OCI-LY1 (cell line): Measurements from ENCODE around the gene TMPRSS13.

ENCODE experiments used
- H2AFZ ChIP-seq: fragments of 200-600 bp; sonication (generic), shearing (Covaris generic); 2 replicates; pipeline ENCODE4 v1.6.0; 2014; ENCODE audit warnings: antibody characterized with exemption, mild to moderate bottlenecking, low read length
- H3F3A ChIP-seq: fragments of 200-600 bp; sonication (generic), shearing (Covaris generic); 2 replicates; pipeline ENCODE4 v1.6.0; 2014; ENCODE audit warnings: mild to moderate bottlenecking, antibody characterized with exemption, low read length, moderate library complexity; ENCODE audit not compliant: insufficient read depth
- H3K27ac ChIP-seq: fragments of 200-600 bp; sonication (generic); 2 replicates; pipeline ENCODE4 v1.5.1; 2014; ENCODE audit warnings: low read length, mixed run types, mild to moderate bottlenecking, low read depth; ENCODE audit not compliant: poor library complexity, severe bottlenecking
- H3K27me3 ChIP-seq: fragments of 200-600 bp; sonication (generic); 2 replicates; pipeline ENCODE4 v1.6.0; 2014; ENCODE audit warnings: antibody characterized with exemption, mild to moderate bottlenecking, low read length, moderate library complexity; ENCODE audit not compliant: insufficient read depth
- H3K36me3 ChIP-seq: fragments of 200-600 bp; sonication (generic); 2 replicates; pipeline ENCODE4 v1.6.1; 2014; ENCODE audit warnings: mild to moderate bottlenecking, antibody characterized with exemption, low read length, moderate library complexity, mixed read lengths; ENCODE audit not compliant: insufficient read depth
- H3K4me1 ChIP-seq: fragments of 200-600 bp; sonication (generic); 2 replicates; pipeline ENCODE4 v1.5.1; 2014; ENCODE audit warnings: mild to moderate bottlenecking, low read length, moderate library complexity; ENCODE audit not compliant: insufficient read depth, severe bottlenecking
- H3K4me2 ChIP-seq: fragments of 200-600 bp; sonication (generic), shearing (Covaris generic); 2 replicates; pipeline ENCODE4 v1.6.1; 2014; ENCODE audit warnings: low read length
- H3K4me3 ChIP-seq: fragments of 200-600 bp; sonication (generic); 2 replicates; pipeline ENCODE4 v1.5.1; 2014; ENCODE audit warnings: low read length, low read depth, mild to moderate bottlenecking, mixed read lengths; ENCODE audit not compliant: poor library complexity, severe bottlenecking
- H3K79me2 ChIP-seq: fragments of 200-600 bp; shearing (Covaris generic); 2 replicates; pipeline ENCODE4 v1.6.1; 2016; ENCODE audit warnings: mixed run types, low read length, mixed read lengths; ENCODE audit not compliant: insufficient read depth
- H3K9ac ChIP-seq: fragments of 200-600 bp; sonication (generic), shearing (Covaris generic); 2 replicates; pipeline ENCODE4 v1.6.1; 2014; ENCODE audit warnings: mild to moderate bottlenecking, low read length, mixed read lengths
- H3K9me2 ChIP-seq: fragments of 200-600 bp; sonication (generic), shearing (Covaris generic); 2 replicates; pipeline ENCODE4 v1.6.1; 2014; ENCODE audit warnings: low read depth, mild to moderate bottlenecking, low read length, mixed read lengths
- H3K9me3 ChIP-seq: fragments of 200-600 bp; shearing (Covaris generic); 2 replicates; pipeline ENCODE4 v1.6.1; 2014; ENCODE audit warnings: low read length, mixed read lengths
- H4K20me1 ChIP-seq: fragments of 200-600 bp; sonication (generic), shearing (Covaris generic); 2 replicates; pipeline ENCODE4 v1.6.0; 2016; ENCODE audit warnings: mild to moderate bottlenecking, low read length; ENCODE audit not compliant: insufficient read depth
- CTCF ChIP-seq: fragments of 200-600 bp; sonication (generic), shearing (Covaris generic); IDR thresholded peaks from 2 replicates; pipeline ENCODE4 v1.5.1; 2017; ENCODE audit warnings: mild to moderate bottlenecking, antibody characterized with exemption, low read length, moderate library complexity, mixed read lengths
- EZH2 ChIP-seq: fragments of 200-600 bp; sonication (generic), shearing (Covaris generic); IDR thresholded peaks from 2 replicates; pipeline ENCODE4 v1.8.0; 2017; ENCODE audit warnings: borderline replicate concordance, mixed run types, mild to moderate bottlenecking, antibody characterized with exemption, low read length, moderate library complexity, mixed read lengths

TMPRSS13 gene

GRCh38 chr11:117932426-117932825 is 3.2 kb upstream of the TMPRSS13 start:
- no peaks in the 10 kb centered on the region for H3K9me2 ChIP-seq
- no peaks in the 10 kb centered on the region for H4K20me1 ChIP-seq
- H3K27ac ChIP-seq: no peak overlapping the region
- H3K79me2 ChIP-seq: no peaks in the 10 kb centered on the region
- no peak overlapping the region for H3K4me2 ChIP-seq
- H3F3A ChIP-seq: no peaks in the 10 kb centered on the region
- H3K27me3 ChIP-seq: 0 out of 2 replicates have a peak, but pooled peaks cover 3% of the 10 kb centered on the region
- H3K36me3 ChIP-seq: no peaks in the 10 kb centered on the region
- H3K9me3 ChIP-seq: no peaks in the 10 kb centered on the region
- no peak overlapping the region for H3K9ac ChIP-seq
- H3K4me1 ChIP-seq: peaks cover 46% of the 10 kb centered on the region
- no peak overlapping the region for H3K4me3 ChIP-seq
- TF ChIP-seq CTCF (no peak), EZH2 (no peak)
- H2AFZ ChIP-seq: no peak overlapping the region

GRCh38 chr11:117931971-117932370 is 2.8 kb upstream of the TMPRSS13 start:
- Histone ChIP-seq H3K27ac (peak overlapping the region; percentile 67), H3K4me3 (no peak overlapping the region), H3K9me2 (no peaks in the 10 kb centered on the region), H3K4me1 (peaks cover 44% of the 10 kb centered on the region), H2AFZ (no peak overlapping the region), H3K9me3 (no peaks in the 10 kb centered on the region), H3F3A (no peaks in the 10 kb centered on the region), H3K9ac (no peak overlapping the region), H3K36me3 (no peaks in the 10 kb centered on the region), H3K79me2 (no peaks in the 10 kb centered on the region), H4K20me1 (no peaks in the 10 kb centered on the region), H3K4me2 (no peak overlapping the region), H3K27me3 (0 out of 2 replicates have a peak, but pooled peaks cover 3% of the 10 kb centered on the region)
- TF ChIP-seq CTCF (no peak), EZH2 (no peak)

- Histone ChIP-seq H3K4me3 (no peak overlapping the region), H3K4me2 (no peak overlapping the region), H3K9me2 (no peaks in the 10 kb centered on the region), H3K27ac (peak overlapping the region; percentile 67), H3K36me3 (no peaks in the 10 kb centered on the region), H3K9me3 (no peaks in the 10 kb centered on the region), H2AFZ (no peak overlapping the region), H3F3A (no peaks in the 10 kb centered on the region), H3K27me3 (0 out of 2 replicates have a peak, but pooled peaks cover 3% of the 10 kb centered on the region), H4K20me1 (no peaks in the 10 kb centered on the region), H3K9ac (no peak overlapping the region), H3K4me1 (peaks cover 39% of the 10 kb centered on the region), H3K79me2 (no peaks in the 10 kb centered on the region)
- TF ChIP-seq CTCF (no peak), EZH2 (no peak)
Measured at GRCh38 chr11:117931331-117931950, 2.2 kb upstream of the TMPRSS13 start.
